SU-DHL-6 (cell line): Measurements from ENCODE around the gene GABRR1.
A peak's percentile ranks its signal among the peaks of the same experiment; 100 is the strongest.

Experiments
- H2AFZ ChIP-seq: fragments of 200-600 bp; sonication (generic); 2 replicates; pipeline ENCODE4 v1.6.1; 2014; ENCODE audit warnings: low read depth, mild to moderate bottlenecking, moderate library complexity, mixed read lengths, antibody characterized with exemption, low read length; ENCODE audit not compliant: severe bottlenecking
- H3F3A ChIP-seq: fragments of 200-600 bp; shearing (Covaris generic); 2 replicates; pipeline ENCODE4 v1.6.0; 2016; ENCODE audit warnings: antibody characterized with exemption, mild to moderate bottlenecking; ENCODE audit not compliant: insufficient read depth
- H3K27ac ChIP-seq: fragments of 200-600 bp; sonication (generic); 2 replicates; pipeline ENCODE4 v1.5.1; 2016; ENCODE audit warnings: low read depth, mild to moderate bottlenecking, low read length, moderate library complexity, mixed read lengths
- H3K27me3 ChIP-seq: fragments of 200-600 bp; sonication (generic), shearing (Covaris generic); 2 replicates; pipeline ENCODE4 v1.6.0; 2014; ENCODE audit warnings: mild to moderate bottlenecking, low read length
- H3K36me3 ChIP-seq: fragments of 200-600 bp; sonication (generic); 2 replicates; pipeline ENCODE4 v1.6.1; 2014; ENCODE audit warnings: mild to moderate bottlenecking, low read length, mixed read lengths
- H3K4me2 ChIP-seq: fragments of 300-600, 200-600 bp; shearing (Covaris generic), sonication (generic); 2 replicates; pipeline ENCODE4 v1.6.0; 2014; ENCODE audit warnings: low read length, low read depth, mild to moderate bottlenecking; ENCODE audit not compliant: poor library complexity, severe bottlenecking
- H3K4me3 ChIP-seq: fragments of 200-600 bp; sonication (generic); 2 replicates; pipeline ENCODE4 v1.5.1; 2014; ENCODE audit warnings: antibody characterized with exemption, low read length, mild to moderate bottlenecking, mixed read lengths; ENCODE audit not compliant: insufficient read depth, poor library complexity, severe bottlenecking
- H3K79me2 ChIP-seq: fragments of 200-600 bp; sonication (generic); 2 replicates; pipeline ENCODE4 v1.6.1; 2014; ENCODE audit warnings: mild to moderate bottlenecking, low read length, moderate library complexity; ENCODE audit not compliant: insufficient read depth
- H3K9ac ChIP-seq: fragments of 200-600 bp; sonication (generic); 2 replicates; pipeline ENCODE4 v1.7.0; 2014; ENCODE audit warnings: mild to moderate bottlenecking, low read length
- H3K9me2 ChIP-seq: fragments of 200-600 bp; sonication (generic); replicated peaks from 2 replicates; pipeline ENCODE4 v1.6.1; 2014; ENCODE audit warnings: low read length; ENCODE audit not compliant: insufficient read depth
- H3K9me3 ChIP-seq: fragments of 200-600 bp; sonication (generic); 2 replicates; pipeline ENCODE4 v1.6.1; 2014; ENCODE audit warnings: low read length, mixed read lengths; ENCODE audit not compliant: insufficient read depth
- H4K20me1 ChIP-seq: fragments of 200-600 bp; sonication (generic); 2 replicates; pipeline ENCODE4 v1.6.1; 2014; ENCODE audit warnings: low read depth, mild to moderate bottlenecking, antibody characterized with exemption, low read length, moderate library complexity, mixed read lengths
- EZH2phosphoT487 ChIP-seq: fragments of 200-600 bp; sonication (generic), shearing (Covaris generic); conservative IDR thresholded peaks from 2 replicates; pipeline ENCODE4 v1.6.1; 2018; ENCODE audit warnings: mild to moderate bottlenecking, antibody characterized with exemption, low read length, moderate library complexity, mixed read lengths
- TF ChIP-seq, protein P1 (sequence below): fragments of 200-600 bp; sonication (generic); IDR thresholded peaks from one replicate; pipeline ENCODE4 v1.5.1; 2017; ENCODE audit warnings: antibody characterized with exemption, mild to moderate bottlenecking, low read length, moderate library complexity; ENCODE audit not compliant: insufficient read depth, poor library complexity, severe bottlenecking

GABRR1 gene

DNA sequence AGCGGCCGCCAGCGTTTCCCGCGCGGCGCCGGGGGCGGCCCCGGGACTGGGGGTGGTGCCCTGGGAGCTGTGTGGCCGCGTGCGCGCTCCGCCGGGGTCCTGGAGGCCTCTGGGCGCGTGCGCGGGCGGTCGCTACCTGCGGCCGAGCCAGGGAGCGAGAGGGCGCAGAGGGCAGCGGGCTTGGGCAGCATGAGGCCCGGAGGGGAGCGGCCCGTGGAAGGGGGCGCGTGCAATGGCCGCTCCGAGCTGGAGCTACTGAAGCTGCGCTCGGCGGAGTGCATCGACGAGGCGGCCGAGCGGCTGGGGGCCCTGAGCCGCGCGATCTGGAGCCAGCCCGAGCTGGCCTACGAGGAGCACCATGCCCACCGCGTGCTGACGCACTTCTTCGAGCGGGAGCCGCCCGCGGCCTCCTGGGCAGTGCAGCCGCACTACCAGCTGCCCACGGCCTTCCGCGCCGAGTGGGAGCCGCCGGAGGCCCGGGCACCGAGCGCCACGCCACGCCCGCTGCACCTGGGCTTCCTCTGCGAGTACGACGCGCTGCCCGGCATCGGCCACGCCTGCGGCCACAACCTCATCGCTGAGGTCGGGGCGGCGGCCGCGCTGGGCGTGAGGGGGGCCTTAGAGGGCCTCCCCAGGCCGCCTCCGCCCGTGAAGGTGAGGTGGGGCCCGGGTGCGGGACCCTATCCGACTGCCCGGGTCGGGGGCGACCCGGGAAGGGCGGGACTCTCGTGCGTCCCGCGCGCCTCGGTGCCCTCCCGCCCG is 71.0 kb downstream of the GABRR1 start, which contains the start of gene PM20D2:
TSS of gene PM20D2 (plus strand) at position 100 of the 762 bp plus-strand sequence. CDS start at position 190, 90 bp downstream.
- Histone ChIP-seq H3K9me2 (no peaks in the 10 kb centered on the region), H3K4me2 (peak within 1 kb of the TSS; percentile 99), H3K79me2 (peaks cover 43% of the 10 kb centered on the region), H3K4me3 (peak within 1 kb of the TSS; percentile 78), H3F3A (peaks cover 18% of the 10 kb centered on the region), H3K9me3 (no peaks in the 10 kb centered on the region), H3K36me3 (peaks cover 14% of the 10 kb centered on the region; the same call in 1 of the 2 replicates), H3K27ac (peak within 1 kb of the TSS; percentile 93), H2AFZ (peak within 1 kb of the TSS; percentile 98), H4K20me1 (no peaks in the 10 kb centered on the region), H3K27me3 (no peaks in the 10 kb centered on the region), H3K9ac (peak within 1 kb of the TSS; percentile 88)
- TF ChIP-seq, protein P1, sequence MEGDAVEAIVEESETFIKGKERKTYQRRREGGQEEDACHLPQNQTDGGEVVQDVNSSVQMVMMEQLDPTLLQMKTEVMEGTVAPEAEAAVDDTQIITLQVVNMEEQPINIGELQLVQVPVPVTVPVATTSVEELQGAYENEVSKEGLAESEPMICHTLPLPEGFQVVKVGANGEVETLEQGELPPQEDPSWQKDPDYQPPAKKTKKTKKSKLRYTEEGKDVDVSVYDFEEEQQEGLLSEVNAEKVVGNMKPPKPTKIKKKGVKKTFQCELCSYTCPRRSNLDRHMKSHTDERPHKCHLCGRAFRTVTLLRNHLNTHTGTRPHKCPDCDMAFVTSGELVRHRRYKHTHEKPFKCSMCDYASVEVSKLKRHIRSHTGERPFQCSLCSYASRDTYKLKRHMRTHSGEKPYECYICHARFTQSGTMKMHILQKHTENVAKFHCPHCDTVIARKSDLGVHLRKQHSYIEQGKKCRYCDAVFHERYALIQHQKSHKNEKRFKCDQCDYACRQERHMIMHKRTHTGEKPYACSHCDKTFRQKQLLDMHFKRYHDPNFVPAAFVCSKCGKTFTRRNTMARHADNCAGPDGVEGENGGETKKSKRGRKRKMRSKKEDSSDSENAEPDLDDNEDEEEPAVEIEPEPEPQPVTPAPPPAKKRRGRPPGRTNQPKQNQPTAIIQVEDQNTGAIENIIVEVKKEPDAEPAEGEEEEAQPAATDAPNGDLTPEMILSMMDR, result no peak
- TF ChIP-seq EZH2phosphoT487, result no peak

DNA sequence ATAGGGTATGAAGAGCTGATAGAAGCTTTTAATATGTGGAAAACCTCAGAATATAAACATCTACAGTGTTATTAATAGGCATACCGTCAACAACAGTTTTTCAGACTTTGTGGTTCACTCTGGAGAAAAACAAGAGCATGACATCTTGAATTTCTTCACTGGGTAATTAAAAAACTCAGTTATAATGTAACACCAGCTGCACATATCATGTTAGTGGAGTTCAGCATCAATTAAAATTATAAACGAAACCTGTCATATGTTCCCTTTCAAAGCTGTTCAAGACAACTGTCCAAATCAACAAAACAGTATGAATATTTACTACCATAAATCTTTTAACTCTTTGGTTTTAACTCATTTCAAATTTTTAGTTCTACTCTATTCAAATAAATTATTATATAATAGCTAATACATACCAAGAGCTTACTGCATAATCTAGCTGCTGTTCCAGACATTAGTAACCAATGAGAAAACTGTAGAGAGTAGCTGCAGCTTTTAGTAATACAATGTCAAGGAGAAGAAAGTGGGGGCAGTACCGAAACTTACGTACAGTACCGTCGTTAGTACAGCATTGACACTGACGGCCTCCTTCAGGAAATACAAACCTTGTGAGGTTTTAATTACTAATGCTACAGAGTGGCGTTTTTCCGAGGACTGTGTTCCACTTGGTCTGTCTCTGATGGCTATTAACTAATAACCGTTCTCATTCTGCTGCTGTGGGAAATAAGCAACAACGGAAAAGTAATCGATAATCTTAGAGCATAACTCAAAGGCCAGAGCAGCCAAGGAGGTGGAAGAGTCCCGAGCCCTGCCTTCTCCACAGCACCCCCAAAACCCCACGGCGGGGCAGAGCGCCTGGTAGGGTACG is 71.8 kb downstream of the GABRR1 start:
- peaks cover 14% of the 10 kb centered on the region; the same call in 1 of the 2 replicates for H3K36me3 ChIP-seq
- H3K79me2 ChIP-seq, result peaks cover 42% of the 10 kb centered on the region
- H3F3A ChIP-seq, result peaks cover 18% of the 10 kb centered on the region
- no peaks in the 10 kb centered on the region for H4K20me1 ChIP-seq
- no peaks in the 10 kb centered on the region for H3K27me3 ChIP-seq
- TF ChIP-seq, protein P1, result no peak
- no peak for TF ChIP-seq EZH2phosphoT487
- peak overlapping the region; percentile 98 for H2AFZ ChIP-seq
- peak overlapping the region; percentile 99 for H3K4me2 ChIP-seq
- peak overlapping the region; percentile 93 for H3K27ac ChIP-seq
- no peaks in the 10 kb centered on the region for H3K9me3 ChIP-seq
- peak overlapping the region; percentile 88 for H3K9ac ChIP-seq
- peak overlapping the region; percentile 78 for H3K4me3 ChIP-seq
- H3K9me2 ChIP-seq, result no peaks in the 10 kb centered on the region

DNA sequence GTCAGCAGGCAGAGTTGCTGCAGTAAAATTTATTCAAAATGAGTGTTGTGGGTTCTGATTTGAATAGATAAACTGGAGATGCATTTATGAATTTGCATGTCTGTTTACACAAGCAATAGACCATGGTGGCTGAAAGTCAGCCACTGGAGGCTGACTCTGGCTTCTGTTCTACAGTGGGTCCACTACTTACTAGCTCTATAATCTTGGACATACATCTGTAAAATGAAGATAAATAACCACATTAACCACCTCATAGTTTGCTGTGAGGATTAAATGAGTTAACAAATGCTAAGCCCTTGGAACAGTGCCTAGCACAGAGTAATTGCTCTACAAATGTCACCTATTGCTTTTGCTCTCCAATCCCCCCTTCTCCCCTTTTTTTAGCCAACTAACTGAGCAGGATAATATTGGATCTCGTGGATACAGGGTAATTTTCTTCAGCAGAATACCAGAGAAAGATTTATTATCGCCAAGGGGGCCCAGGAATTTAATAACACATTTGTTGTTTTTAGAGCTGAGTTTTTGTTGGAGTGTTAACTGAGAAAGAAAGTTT is 72.7 kb downstream of the GABRR1 start:
- Histone ChIP-seq H3K4me3 (peak overlapping the region; percentile 78), H3K9ac (peak overlapping the region; percentile 88), H3K27ac (peak overlapping the region; percentile 93)

More for the DNA sequence above, 72.7 kb downstream of the GABRR1 start:
- TF ChIP-seq EZH2phosphoT487, result no peak
- TF ChIP-seq, protein P1, result no peak
- Histone ChIP-seq H3K4me2 (peak overlapping the region; percentile 99), H3K9me2 (no peaks in the 10 kb centered on the region), H3K36me3 (peaks cover 10% of the 10 kb centered on the region; the same call in 1 of the 2 replicates), H2AFZ (peak overlapping the region; percentile 98), H3K79me2 (peaks cover 35% of the 10 kb centered on the region), H3F3A (peaks cover 18% of the 10 kb centered on the region), H4K20me1 (no peaks in the 10 kb centered on the region), H3K27me3 (no peaks in the 10 kb centered on the region), H3K9me3 (no peaks in the 10 kb centered on the region)
